ENCODE data around the gene SDK1.

DNA sequence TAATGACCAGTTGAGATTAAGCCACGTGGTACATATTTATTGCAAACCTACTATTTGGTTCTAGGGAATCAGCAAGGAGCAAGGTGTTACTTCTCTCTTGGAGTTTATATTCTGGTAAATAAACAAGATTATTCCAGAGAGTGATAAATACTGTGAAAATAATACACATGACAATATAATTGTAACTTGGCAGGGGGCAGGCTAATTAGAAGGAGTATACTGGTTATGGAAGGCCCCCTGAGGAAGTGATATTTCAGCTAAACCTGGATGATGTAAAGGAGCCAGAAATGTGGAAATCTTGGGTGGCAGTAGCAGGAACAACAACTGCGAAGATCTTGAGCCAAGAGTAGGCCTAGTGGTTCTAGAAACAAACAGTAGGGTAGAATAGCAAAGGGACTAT is 111.8 kb downstream of the SDK1 start:
- TF ChIP-seq, protein P1, sequence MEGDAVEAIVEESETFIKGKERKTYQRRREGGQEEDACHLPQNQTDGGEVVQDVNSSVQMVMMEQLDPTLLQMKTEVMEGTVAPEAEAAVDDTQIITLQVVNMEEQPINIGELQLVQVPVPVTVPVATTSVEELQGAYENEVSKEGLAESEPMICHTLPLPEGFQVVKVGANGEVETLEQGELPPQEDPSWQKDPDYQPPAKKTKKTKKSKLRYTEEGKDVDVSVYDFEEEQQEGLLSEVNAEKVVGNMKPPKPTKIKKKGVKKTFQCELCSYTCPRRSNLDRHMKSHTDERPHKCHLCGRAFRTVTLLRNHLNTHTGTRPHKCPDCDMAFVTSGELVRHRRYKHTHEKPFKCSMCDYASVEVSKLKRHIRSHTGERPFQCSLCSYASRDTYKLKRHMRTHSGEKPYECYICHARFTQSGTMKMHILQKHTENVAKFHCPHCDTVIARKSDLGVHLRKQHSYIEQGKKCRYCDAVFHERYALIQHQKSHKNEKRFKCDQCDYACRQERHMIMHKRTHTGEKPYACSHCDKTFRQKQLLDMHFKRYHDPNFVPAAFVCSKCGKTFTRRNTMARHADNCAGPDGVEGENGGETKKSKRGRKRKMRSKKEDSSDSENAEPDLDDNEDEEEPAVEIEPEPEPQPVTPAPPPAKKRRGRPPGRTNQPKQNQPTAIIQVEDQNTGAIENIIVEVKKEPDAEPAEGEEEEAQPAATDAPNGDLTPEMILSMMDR (IDR thresholded peaks at IDR 0.05) = no peak
- TF ChIP-seq, protein P2, sequence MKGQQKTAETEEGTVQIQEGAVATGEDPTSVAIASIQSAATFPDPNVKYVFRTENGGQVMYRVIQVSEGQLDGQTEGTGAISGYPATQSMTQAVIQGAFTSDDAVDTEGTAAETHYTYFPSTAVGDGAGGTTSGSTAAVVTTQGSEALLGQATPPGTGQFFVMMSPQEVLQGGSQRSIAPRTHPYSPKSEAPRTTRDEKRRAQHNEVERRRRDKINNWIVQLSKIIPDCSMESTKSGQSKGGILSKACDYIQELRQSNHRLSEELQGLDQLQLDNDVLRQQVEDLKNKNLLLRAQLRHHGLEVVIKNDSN (CRISPR knock-in tag; IDR thresholded peaks at IDR 0.05) = no peak
- TF ChIP-seq, protein P3, sequence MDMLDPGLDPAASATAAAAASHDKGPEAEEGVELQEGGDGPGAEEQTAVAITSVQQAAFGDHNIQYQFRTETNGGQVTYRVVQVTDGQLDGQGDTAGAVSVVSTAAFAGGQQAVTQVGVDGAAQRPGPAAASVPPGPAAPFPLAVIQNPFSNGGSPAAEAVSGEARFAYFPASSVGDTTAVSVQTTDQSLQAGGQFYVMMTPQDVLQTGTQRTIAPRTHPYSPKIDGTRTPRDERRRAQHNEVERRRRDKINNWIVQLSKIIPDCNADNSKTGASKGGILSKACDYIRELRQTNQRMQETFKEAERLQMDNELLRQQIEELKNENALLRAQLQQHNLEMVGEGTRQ (CRISPR knock-in tag; IDR thresholded peaks at IDR 0.05) = no peak
- no peak for TF ChIP-seq SMAD3 (CRISPR knock-in tag; IDR thresholded peaks at IDR 0.05; ENCODE audit: borderline replicate concordance)
- TF ChIP-seq, protein P4, sequence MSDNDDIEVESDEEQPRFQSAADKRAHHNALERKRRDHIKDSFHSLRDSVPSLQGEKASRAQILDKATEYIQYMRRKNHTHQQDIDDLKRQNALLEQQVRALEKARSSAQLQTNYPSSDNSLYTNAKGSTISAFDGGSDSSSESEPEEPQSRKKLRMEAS (CRISPR knock-in tag; IDR thresholded peaks at IDR 0.05) = no peak
- no peak for TF ChIP-seq ZNF317 (CRISPR knock-in tag; IDR thresholded peaks at IDR 0.05; ENCODE audit: borderline replicate concordance, low read depth)
- TF ChIP-seq ZNF263 (CRISPR knock-in tag; IDR thresholded peaks at IDR 0.05; ENCODE audit: low read depth) = no peak
- TF ChIP-seq KAT7 (CRISPR knock-in tag; IDR thresholded peaks at IDR 0.05; ENCODE audit: borderline replicate concordance) = no peak
- TF ChIP-seq, protein P5, sequence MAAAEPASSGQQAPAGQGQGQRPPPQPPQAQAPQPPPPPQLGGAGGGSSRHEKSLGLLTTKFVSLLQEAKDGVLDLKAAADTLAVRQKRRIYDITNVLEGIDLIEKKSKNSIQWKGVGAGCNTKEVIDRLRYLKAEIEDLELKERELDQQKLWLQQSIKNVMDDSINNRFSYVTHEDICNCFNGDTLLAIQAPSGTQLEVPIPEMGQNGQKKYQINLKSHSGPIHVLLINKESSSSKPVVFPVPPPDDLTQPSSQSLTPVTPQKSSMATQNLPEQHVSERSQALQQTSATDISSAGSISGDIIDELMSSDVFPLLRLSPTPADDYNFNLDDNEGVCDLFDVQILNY (CRISPR knock-in tag; IDR thresholded peaks at IDR 0.05) = no peak
- no peak for TF ChIP-seq FOXJ3 (CRISPR knock-in tag; IDR thresholded peaks at IDR 0.05; ENCODE audit: borderline replicate concordance)
- TF ChIP-seq, protein P6, sequence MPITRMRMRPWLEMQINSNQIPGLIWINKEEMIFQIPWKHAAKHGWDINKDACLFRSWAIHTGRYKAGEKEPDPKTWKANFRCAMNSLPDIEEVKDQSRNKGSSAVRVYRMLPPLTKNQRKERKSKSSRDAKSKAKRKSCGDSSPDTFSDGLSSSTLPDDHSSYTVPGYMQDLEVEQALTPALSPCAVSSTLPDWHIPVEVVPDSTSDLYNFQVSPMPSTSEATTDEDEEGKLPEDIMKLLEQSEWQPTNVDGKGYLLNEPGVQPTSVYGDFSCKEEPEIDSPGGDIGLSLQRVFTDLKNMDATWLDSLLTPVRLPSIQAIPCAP (CRISPR knock-in tag; IDR thresholded peaks at IDR 0.05) = no peak

Measured in WTC11 (cell line).